Transverse colon (tissue), 4 donors: ENCODE data around the gene FHAD1. TPM values are rescaled to one million over a fixed set of nuclear protein-coding genes. Genes with fewer than 3 reads are reported as not detected.

Experiments used
- DNase-seq: peaks from one replicate; pipeline ENCODE4 v3.0.0-alpha.2; 2019
- H3K27ac ChIP-seq, 4 donors: fragments of 200-600 bp; sonication (generic); 2 replicates each; pipeline ENCODE4 v1.5.1; 2016 to 2018; ENCODE audit warnings: inconsistent platforms in 4 of 4
- H3K27me3 ChIP-seq: fragments of 200-600 bp; sonication (generic); 2 replicates; pipeline ENCODE4 v1.5.1; 2017; ENCODE audit warnings: inconsistent platforms
- H3K36me3 ChIP-seq, 4 donors: fragments of 200-600 bp; sonication (generic); 2 replicates each; pipeline ENCODE4 v1.5.1; 2017 to 2019; ENCODE audit warnings: inconsistent platforms in 4 of 4
- H3K4me1 ChIP-seq, 4 donors: fragments of 200-600 bp; sonication (generic); 2 replicates each; pipeline ENCODE4 v1.5.1; 2017 to 2020; ENCODE audit warnings: inconsistent platforms in 4 of 4
- H3K4me3 ChIP-seq, 4 donors: fragments of 200-600 bp; sonication (generic); 1 replicate in 1 of 4; 2 replicates in 3 of 4; pipeline versions ENCODE4 v1.5.1 to v1.6.1; 2017 to 2019; ENCODE audit warnings: inconsistent platforms in 4 of 4
- H3K9me3 ChIP-seq, 2 donors: fragments of 200-600 bp; sonication (generic); 2 replicates each; pipeline ENCODE4 v1.5.1; 2017 to 2019; ENCODE audit warnings: inconsistent platforms in 2 of 2
- CTCF ChIP-seq, 5 experiments: fragments of 200-600 bp in 3 of 5; fragments of 450-650 bp in 2 of 5; sonication (generic) in 3 of 5; IDR thresholded peaks; 1 replicate in 2 of 5; 2 replicates in 3 of 5; pipeline ENCODE4 v1.5.1; 2016 to 2017; ENCODE audit warnings: antibody characterized with exemption in 5 of 5, inconsistent platforms in 3 of 5, mild to moderate bottlenecking in 2 of 5, moderate library complexity in 1 of 5
- EP300 ChIP-seq: sonication (generic); formaldehyde crosslinking; IDR thresholded peaks from one replicate; pipeline ENCODE4 v1.6.1; 2017; ENCODE audit warnings: antibody characterized with exemption, low read depth
- POLR2A ChIP-seq: fragments of 450-650 bp; IDR thresholded peaks from one replicate; pipeline ENCODE4 v1.6.1; 2016; ENCODE audit warnings: antibody characterized with exemption, mild to moderate bottlenecking, moderate library complexity
- POLR2AphosphoS5 ChIP-seq, 3 donors: sonication (generic); formaldehyde crosslinking; IDR thresholded peaks; one replicate each; pipeline ENCODE4 v1.6.1; 2016; ENCODE audit warnings: antibody characterized with exemption in 3 of 3
- WGBS, 2 donors: methylation state at CpG; one replicate each; pipeline ENCODE4 v1.1.5; 2018; ENCODE audit warnings: low coverage in 1 of 2; 5-methylcytosine and 5-hydroxymethylcytosine counted together
- in situ Hi-C, 4 donors: fragments of 200-750 bp; cut with MboI; loops; one replicate each; pipeline versions ENCODE4 v1.15.0 to v1.15.1; 2017; ENCODE audit warnings: low sequenced_read_pairs in 3 of 4, low pct_ligation_motif_present in 1 of 4, low pct_unique_long_range_greater_than_20kb in 1 of 4
- intact Hi-C: fragments of 100-400 bp; cut with DNase I; formaldehyde crosslinking; loops from one replicate; pipeline ENCODE4 v1.15.1; 2023; ENCODE audit warnings: low total_unique reads
- total RNA-seq, 4 donors: library from RNA; depleted of rRNA; stranded (reverse); fragments of >200 nt; gene quantifications; one replicate each; pipeline ENCODE4 v1.1.0, GENCODE V29; 2016

FHAD1 gene
- total RNA-seq, 4 donors from 2014 or later, result 0.75 to 0.82 TPM; not detected in 2

GRCh38 chr1:15350151-15350550 lies 103.1 kb downstream of the FHAD1 start:
- H3K36me3 ChIP-seq, result no peaks in the 10 kb centered on the region
- H3K4me3 ChIP-seq, result no peak overlapping the region
- intact Hi-C loops (no loop called here), in situ Hi-C loops (no loop called here)
- H3K27me3 ChIP-seq, result no peaks in the 10 kb centered on the region
- no peak for TF ChIP-seq CTCF (IDR thresholded peaks at IDR 0.05)
- TF ChIP-seq POLR2AphosphoS5 (IDR thresholded peaks at IDR 0.05), result no peak
- TF ChIP-seq EP300, result no peak
- TF ChIP-seq POLR2A, result no peak
- DNase-seq, result no peak
- 79% methylated on average over 10 of the region's 10 CpGs; no CpG with 5 or more reads in 1 of the 2 donors for WGBS, 2 donors
- H3K9me3 ChIP-seq, result no peaks in the 10 kb centered on the region
- peaks cover 5 to 43% (median 25%) of the 10 kb centered on the region in 4 donors for H3K4me1 ChIP-seq
- H3K27ac ChIP-seq, result peak overlapping the region; percentile 71 to 83 (median 76)

- peak in 2 of 3 donors; percentile 44 to 49 for TF ChIP-seq POLR2AphosphoS5 (IDR thresholded peaks at IDR 0.05)
- TF ChIP-seq POLR2A, result no peak
- TF ChIP-seq CTCF (IDR thresholded peaks at IDR 0.05), result no peak
- TF ChIP-seq EP300, result no peak
- intact Hi-C loops (no loop called here), in situ Hi-C loops (no loop called here)
- WGBS, 2 donors, result 34% methylated on average over 4 of the region's 4 CpGs; no CpG with 5 or more reads in 1 of the 2 donors
- Histone ChIP-seq H3K4me1 (peaks cover 5 to 38% (median 25%) of the 10 kb centered on the region in 4 donors), H3K9me3 (no peaks in the 10 kb centered on the region), H3K27me3 (no peaks in the 10 kb centered on the region), H3K4me3 (no peak overlapping the region), H3K27ac (peak overlapping the region; percentile 71 to 83 (median 76)), H3K36me3 (no peaks in the 10 kb centered on the region)
- DNase-seq, result peak; percentile 77
Measured at GRCh38 chr1:15350551-15351200, 103.7 kb downstream of the FHAD1 start.

- intact Hi-C loops, result no loop called here
- no peaks in the 10 kb centered on the region for H3K27me3 ChIP-seq
- peak; percentile 48 for DNase-seq
- H3K36me3 ChIP-seq, result no peaks in the 10 kb centered on the region
- in situ Hi-C loops, result no loop called here
- TF ChIP-seq CTCF (IDR thresholded peaks at IDR 0.05) (no peak), POLR2AphosphoS5 (IDR thresholded peaks at IDR 0.05) (no peak), POLR2A (no peak), EP300 (no peak)
- 46 to 50% methylated on average over 1 to 4 of the region's 4 CpGs for WGBS, 2 donors
- H3K4me3 ChIP-seq, result no peak overlapping the region
- peaks cover 5 to 31% (median 25%) of the 10 kb centered on the region in 4 donors for H3K4me1 ChIP-seq
- peak overlapping the region; percentile 71 to 83 (median 76) for H3K27ac ChIP-seq
- H3K9me3 ChIP-seq, result no peaks in the 10 kb centered on the region
Measured at GRCh38 chr1:15351310-15351709, 104.3 kb downstream of the FHAD1 start.

DNA sequence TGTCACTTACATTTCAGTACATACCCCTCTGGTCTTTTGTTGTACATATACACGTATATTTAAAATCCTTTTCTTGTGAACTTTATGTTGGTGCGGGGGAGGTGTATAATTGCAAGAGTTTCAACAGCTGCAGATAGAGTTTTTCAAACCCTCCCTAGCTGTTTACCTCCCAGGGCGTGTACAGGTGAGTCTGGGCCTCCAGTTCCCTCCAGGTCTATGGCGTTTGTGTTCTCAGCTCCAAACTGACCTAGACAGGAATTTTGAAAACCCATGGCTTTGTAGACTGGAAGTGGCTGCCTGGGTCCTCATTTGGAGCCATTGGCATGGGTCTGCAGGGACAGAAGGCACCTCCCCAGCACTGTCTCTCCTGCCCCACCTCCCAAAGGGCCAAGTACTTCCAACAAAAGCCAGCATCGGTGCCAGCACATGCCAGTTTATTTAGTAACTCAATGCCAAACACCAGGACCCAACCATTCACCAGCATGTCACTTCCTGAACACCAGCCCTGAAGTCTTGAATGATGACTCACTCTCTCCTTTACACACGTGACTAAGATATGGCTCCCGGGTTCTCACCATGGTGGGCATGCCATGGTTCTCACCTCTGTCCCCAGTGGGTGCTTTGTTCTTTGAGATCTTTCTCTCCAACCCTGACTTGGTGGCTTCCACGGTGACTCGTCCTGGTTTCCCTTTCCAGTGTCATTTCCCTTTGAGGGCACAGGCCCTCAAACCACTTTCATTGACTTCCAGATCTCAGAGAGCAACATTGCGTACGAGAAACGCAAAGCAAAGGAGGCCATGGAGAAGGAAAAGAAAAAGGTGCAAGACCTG lies 105.3 kb downstream of the FHAD1 start:
- in situ Hi-C loops, result no loop called here
- intact Hi-C loops, result no loop called here
- peaks cover 5 to 31% (median 25%) of the 10 kb centered on the region in 4 donors for H3K4me1 ChIP-seq
- TF ChIP-seq EP300 (no peak), POLR2AphosphoS5 (IDR thresholded peaks at IDR 0.05) (peak in 1 of 3 donors; percentile 50)
- no peaks in the 10 kb centered on the region for H3K36me3 ChIP-seq
- 59 to 77% methylated on average over 6 to 12 of the region's 12 CpGs for WGBS, 2 donors
- DNase-seq, result peak; percentile 53
- H3K4me3 ChIP-seq, result no peak overlapping the region
- peak overlapping the region; percentile 71 to 83 (median 76) for H3K27ac ChIP-seq
- H3K9me3 ChIP-seq, result no peaks in the 10 kb centered on the region
- no peaks in the 10 kb centered on the region for H3K27me3 ChIP-seq
